ENCODE data around the gene RAB28. TPM values are rescaled to one million over a fixed set of nuclear protein-coding genes. Genes with fewer than 3 reads are reported as not detected.

The RAB28 gene
- total and polyA plus RNA-seq, 4 donors = 11.3 to 27.7 (median 15.0) TPM

GRCh38 chr4:13325744-13326143 is 158.4 kb downstream of the RAB28 start:
- WGBS, 2 donors = 59 to 73% methylated on average over 3 of the region's 3 CpGs
- H3K9ac ChIP-seq (ENCODE audit: insufficient read depth in 1 of 2, low read length in 2 of 2) = no peak overlapping the region
- H3K9me3 ChIP-seq (ENCODE audit: control insufficient read depth in 4 of 4, insufficient read depth in 3 of 4, low read length in 3 of 4) = peaks cover 3 to 13% (median 6%) of the 10 kb centered on the region in 4 donors
- DNase-seq (peak; percentile 16 to 39 (median 16)), ATAC-seq (ENCODE audit: insufficient read depth, low FRiP score) (no peak)
- peaks cover 0 to 3% (median 0%) of the 10 kb centered on the region in 3 donors for H3K27me3 ChIP-seq (ENCODE audit: control insufficient read depth in 3 of 3, insufficient read depth in 3 of 3, low read length in 2 of 3)
- H3K27ac ChIP-seq (ENCODE audit: low read depth in 1 of 2, low read length in 1 of 2) = no peak overlapping the region
- H3K4me1 ChIP-seq (ENCODE audit: control insufficient read depth in 5 of 5, insufficient read depth in 5 of 5, low read length in 5 of 5) = peaks cover 0 to 10% (median under 1%) of the 10 kb centered on the region in 5 donors
- TF ChIP-seq CTCF (IDR thresholded peaks at IDR 0.05; ENCODE audit: control extremely low read depth, extremely low read depth) = no peak
- H3K4me3 ChIP-seq = no peak overlapping the region
- peaks cover 3 to 10% (median 5%) of the 10 kb centered on the region in 4 donors for H3K36me3 ChIP-seq (ENCODE audit: control insufficient read depth in 4 of 4, insufficient read depth in 4 of 4, low read length in 4 of 4)

GRCh38 chr4:13323921-13324320 is 160.2 kb downstream of the RAB28 start:
- TF ChIP-seq CTCF (IDR thresholded peaks at IDR 0.05; ENCODE audit: control extremely low read depth, extremely low read depth) = no peak
- peaks cover 3 to 13% (median 6%) of the 10 kb centered on the region in 4 donors for H3K9me3 ChIP-seq (ENCODE audit: control insufficient read depth in 4 of 4, insufficient read depth in 3 of 4, low read length in 3 of 4)
- DNase-seq (no peak), ATAC-seq (ENCODE audit: insufficient read depth, low FRiP score) (no peak)
- H3K27me3 ChIP-seq (ENCODE audit: control insufficient read depth in 3 of 3, insufficient read depth in 3 of 3, low read length in 2 of 3) = peaks cover 0 to 3% (median 0%) of the 10 kb centered on the region in 3 donors
- H3K4me3 ChIP-seq = no peak overlapping the region
- H3K36me3 ChIP-seq (ENCODE audit: control insufficient read depth in 4 of 4, insufficient read depth in 4 of 4, low read length in 4 of 4) = peaks cover 3 to 10% (median 5%) of the 10 kb centered on the region in 4 donors
- no peak overlapping the region for H3K9ac ChIP-seq (ENCODE audit: insufficient read depth in 1 of 2, low read length in 2 of 2)
- H3K4me1 ChIP-seq (ENCODE audit: control insufficient read depth in 5 of 5, insufficient read depth in 5 of 5, low read length in 5 of 5) = peaks cover 0 to 3% (median 0%) of the 10 kb centered on the region in 5 donors
- H3K27ac ChIP-seq (ENCODE audit: low read depth in 1 of 2, low read length in 1 of 2) = no peak overlapping the region
- WGBS, 2 donors = 87 to 88% methylated on average over 3 of the region's 3 CpGs

- no peak overlapping the region for H3K27ac ChIP-seq (ENCODE audit: low read depth in 1 of 2, low read length in 1 of 2)
- no peak overlapping the region for H3K9ac ChIP-seq (ENCODE audit: insufficient read depth in 1 of 2, low read length in 2 of 2)
- H3K4me3 ChIP-seq = no peak overlapping the region
- H3K27me3 ChIP-seq (ENCODE audit: control insufficient read depth in 3 of 3, insufficient read depth in 3 of 3, low read length in 2 of 3) = peaks cover 0 to 3% (median 0%) of the 10 kb centered on the region in 3 donors
- TF ChIP-seq CTCF (IDR thresholded peaks at IDR 0.05; ENCODE audit: control extremely low read depth, extremely low read depth) = no peak
- H3K36me3 ChIP-seq (ENCODE audit: control insufficient read depth in 4 of 4, insufficient read depth in 4 of 4, low read length in 4 of 4) = peaks cover 3 to 10% (median 5%) of the 10 kb centered on the region in 4 donors
- ATAC-seq (ENCODE audit: insufficient read depth, low FRiP score) (no peak), DNase-seq (no peak)
- H3K9me3 ChIP-seq (ENCODE audit: control insufficient read depth in 4 of 4, insufficient read depth in 3 of 4, low read length in 3 of 4) = peaks cover 3 to 13% (median 6%) of the 10 kb centered on the region in 4 donors
- H3K4me1 ChIP-seq (ENCODE audit: control insufficient read depth in 5 of 5, insufficient read depth in 5 of 5, low read length in 5 of 5) = peaks cover 0 to 3% (median 0%) of the 10 kb centered on the region in 5 donors
These were observed 161.4 kb downstream of the RAB28 start for GRCh38 chr4:13322681-13323101.

Other genes starting within 250 kb of the RAB28 start
- gene NKX3-2, start 60.2 kb upstream of the RAB28 start, total RNA-seq = not detected
- not detected for gene NKX3-2, start 60.2 kb upstream of the RAB28 start, polyA plus RNA-seq
- gene BOD1L1, start 143.4 kb upstream of the RAB28 start, total RNA-seq = 10 to 100 TPM; 30.1 to 83.9 TPM
- 10 to 100 TPM in 1 of 2 donors, 1 to 10 TPM in 1; 8.5 to 17.8 TPM for gene BOD1L1, start 143.4 kb upstream of the RAB28 start, polyA plus RNA-seq

All from lung (tissue), 12 donors.